ENCODE measurements around the gene ENOX1.

The ENOX1 gene

GRCh38 chr13:43360171-43360570 is 426.6 kb downstream of the ENOX1 start (continued):
- TF ChIP-seq, protein P1, sequence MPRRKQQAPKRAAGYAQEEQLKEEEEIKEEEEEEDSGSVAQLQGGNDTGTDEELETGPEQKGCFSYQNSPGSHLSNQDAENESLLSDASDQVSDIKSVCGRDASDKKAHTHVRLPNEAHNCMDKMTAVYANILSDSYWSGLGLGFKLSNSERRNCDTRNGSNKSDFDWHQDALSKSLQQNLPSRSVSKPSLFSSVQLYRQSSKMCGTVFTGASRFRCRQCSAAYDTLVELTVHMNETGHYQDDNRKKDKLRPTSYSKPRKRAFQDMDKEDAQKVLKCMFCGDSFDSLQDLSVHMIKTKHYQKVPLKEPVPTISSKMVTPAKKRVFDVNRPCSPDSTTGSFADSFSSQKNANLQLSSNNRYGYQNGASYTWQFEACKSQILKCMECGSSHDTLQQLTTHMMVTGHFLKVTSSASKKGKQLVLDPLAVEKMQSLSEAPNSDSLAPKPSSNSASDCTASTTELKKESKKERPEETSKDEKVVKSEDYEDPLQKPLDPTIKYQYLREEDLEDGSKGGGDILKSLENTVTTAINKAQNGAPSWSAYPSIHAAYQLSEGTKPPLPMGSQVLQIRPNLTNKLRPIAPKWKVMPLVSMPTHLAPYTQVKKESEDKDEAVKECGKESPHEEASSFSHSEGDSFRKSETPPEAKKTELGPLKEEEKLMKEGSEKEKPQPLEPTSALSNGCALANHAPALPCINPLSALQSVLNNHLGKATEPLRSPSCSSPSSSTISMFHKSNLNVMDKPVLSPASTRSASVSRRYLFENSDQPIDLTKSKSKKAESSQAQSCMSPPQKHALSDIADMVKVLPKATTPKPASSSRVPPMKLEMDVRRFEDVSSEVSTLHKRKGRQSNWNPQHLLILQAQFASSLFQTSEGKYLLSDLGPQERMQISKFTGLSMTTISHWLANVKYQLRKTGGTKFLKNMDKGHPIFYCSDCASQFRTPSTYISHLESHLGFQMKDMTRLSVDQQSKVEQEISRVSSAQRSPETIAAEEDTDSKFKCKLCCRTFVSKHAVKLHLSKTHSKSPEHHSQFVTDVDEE (CRISPR knock-in tag; IDR thresholded peaks at IDR 0.05), result no peak

GRCh38 chr13:43359536-43359935 is 427.2 kb downstream of the ENOX1 start:
- no peak for ATAC-seq
- TF ChIP-seq RARB (CRISPR knock-in tag; IDR thresholded peaks at IDR 0.05), result no peak
- TF ChIP-seq ZFP3 (CRISPR knock-in tag; IDR thresholded peaks at IDR 0.05), result no peak
- no peak for TF ChIP-seq BACH2 (CRISPR knock-in tag; IDR thresholded peaks at IDR 0.05; ENCODE audit: borderline replicate concordance)
- TF ChIP-seq ARNTL (CRISPR knock-in tag; IDR thresholded peaks at IDR 0.05; ENCODE audit: borderline replicate concordance, low read depth), result no peak
- TF ChIP-seq, protein P1 (CRISPR knock-in tag; IDR thresholded peaks at IDR 0.05), result no peak
- no peak for TF ChIP-seq CREB5 (CRISPR knock-in tag; IDR thresholded peaks at IDR 0.05; ENCODE audit: low read depth)
- TF ChIP-seq TOX (CRISPR knock-in tag; IDR thresholded peaks at IDR 0.05; ENCODE audit: borderline replicate concordance), result no peak
- TF ChIP-seq CSDC2 (CRISPR knock-in tag; IDR thresholded peaks at IDR 0.05), result no peak
- TF ChIP-seq TCF4 (CRISPR knock-in tag; IDR thresholded peaks at IDR 0.05; ENCODE audit: borderline replicate concordance), result no peak
- TF ChIP-seq PATZ1 (CRISPR knock-in tag; IDR thresholded peaks at IDR 0.05; ENCODE audit: borderline replicate concordance), result no peak
- TF ChIP-seq CSRNP3 (CRISPR knock-in tag; IDR thresholded peaks at IDR 0.05), result no peak
- no peak for TF ChIP-seq ZFP30 (CRISPR knock-in tag; IDR thresholded peaks at IDR 0.05)
- TF ChIP-seq GLIS3 (CRISPR knock-in tag; IDR thresholded peaks at IDR 0.05), result no peak
- no peak for TF ChIP-seq PPARA (CRISPR knock-in tag; IDR thresholded peaks at IDR 0.05; ENCODE audit: borderline replicate concordance)
- no peak for TF ChIP-seq ZNF565 (CRISPR knock-in tag; conservative IDR thresholded peaks at IDR 0.05; ENCODE audit: low read depth)
- TF ChIP-seq ESRRG (CRISPR knock-in tag; IDR thresholded peaks at IDR 0.05), result no peak

GRCh38 chr13:43357564-43357963 is 429.2 kb downstream of the ENOX1 start:
- TF ChIP-seq PPARA (CRISPR knock-in tag; IDR thresholded peaks at IDR 0.05; ENCODE audit: borderline replicate concordance) (no peak), ARNTL (CRISPR knock-in tag; IDR thresholded peaks at IDR 0.05; ENCODE audit: borderline replicate concordance, low read depth) (no peak), SNAI2 (CRISPR knock-in tag; IDR thresholded peaks at IDR 0.05) (no peak), PATZ1 (CRISPR knock-in tag; IDR thresholded peaks at IDR 0.05; ENCODE audit: borderline replicate concordance) (no peak), OSR1 (CRISPR knock-in tag; IDR thresholded peaks at IDR 0.05) (no peak), ZNF70 (CRISPR knock-in tag; IDR thresholded peaks at IDR 0.05) (no peak)
- no peak for ATAC-seq
